ENCODE data around the gene GRIN1. TPM values are rescaled to one million over a fixed set of nuclear protein-coding genes. Genes with fewer than 3 reads are reported as not detected.
A peak's percentile ranks its signal among the peaks of the same experiment; 100 is the strongest.

GRIN1 gene
- total and polyA plus RNA-seq, 2 of the 13 experiments (the other 11 are each of a cell fraction or from before 2014, with no cell fraction given) = 0.13 TPM; not detected in 1

DNA sequence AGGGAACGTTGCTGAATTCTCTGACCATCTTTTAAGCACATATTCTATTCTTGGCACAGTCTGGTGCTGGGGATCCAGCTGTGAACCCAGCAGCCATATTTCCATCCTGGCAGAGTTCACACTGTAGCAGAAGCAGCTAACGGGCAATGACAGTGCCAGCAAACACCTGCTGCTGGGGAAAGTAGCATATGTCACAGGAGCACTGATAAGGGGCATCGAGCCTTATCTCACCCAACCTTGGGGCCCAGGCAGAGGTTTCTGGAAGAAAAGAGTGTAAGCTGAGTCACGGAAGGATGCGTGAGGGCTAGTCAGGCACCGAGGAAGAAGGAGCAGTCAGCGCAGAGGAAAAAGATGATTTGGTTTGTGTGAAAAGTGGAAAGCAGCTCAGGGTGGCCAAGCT is 67.6 kb downstream of the GRIN1 start (continued):
- TF ChIP-seq ZNF207 (IDR thresholded peaks at IDR 0.05; ENCODE audit: borderline replicate concordance) (no peak), ZNF367 (CRISPR knock-in tag; IDR thresholded peaks at IDR 0.05; ENCODE audit: borderline replicate concordance) (no peak)

- ATAC-seq = no peak
- ChIA-PET CTCF (ENCODE audit: low intra/inter-chr PET ratio, low total read pairs) (no interaction called here), POLR2A (no interaction called here)
- Histone ChIP-seq H2AFZ (ENCODE audit: low read length) (no peak overlapping the region), H3K9ac (ENCODE audit: insufficient read depth, low read depth, low read length) (no peak overlapping the region), H3K27me3 (ENCODE audit: control insufficient read depth in 1 of 2, insufficient read depth in 2 of 2, low read length in 2 of 2) (no peaks in the 10 kb centered on the region), H4K20me1 (ENCODE audit: insufficient read depth, low read length) (no peaks in the 10 kb centered on the region), H3K79me2 (ENCODE audit: insufficient read depth, low read length) (peaks cover 3% of the 10 kb centered on the region), H3K27ac (ENCODE audit: extremely low read length, insufficient read depth, low read length) (no peak overlapping the region), H3K4me3 (replicated peaks in 1 of 3; ENCODE audit: insufficient read depth in 1 of 3, low read depth in 2 of 3, low read length in 3 of 3) (no peak overlapping the region), H3K4me1 (ENCODE audit: insufficient read depth, low read length) (peaks cover 7% of the 10 kb centered on the region), H3K4me2 (ENCODE audit: low read depth, low read length) (no peak overlapping the region), H3K9me3 (ENCODE audit: low read length) (no peaks in the 10 kb centered on the region), H3K36me3 (replicated peaks in 1 of 2; ENCODE audit: control insufficient read depth in 1 of 2, insufficient read depth in 2 of 2, low read length in 2 of 2) (no peaks in the 10 kb centered on the region; a peak in 1 of 5 replicates)
- TF ChIP-seq AGO2 (optimal IDR thresholded peaks at IDR 0.05; ENCODE audit: low read depth, low read length) (peak; percentile 85), ZNF251 (CRISPR knock-in tag; IDR thresholded peaks at IDR 0.05) (no peak)
- in situ Hi-C loops (cut with HindIII; ENCODE audit: extremely low pct_ligation_motif_present, low pct_unique_long_range_greater_than_20kb) = no loop called here
- no TSS peak for BruUV-seq (replicated peaks)
- intact Hi-C loops (cut with micrococcal nuclease; ENCODE audit: unreplicated experiment) = no loop called here
- FAIRE-seq = no peak
- 93% methylated on average over 13 of the region's 13 CpGs for WGBS (ENCODE audit: low lambda C conversion rate)
- DNase-seq (ENCODE audit: low spot score) = no peak
Measured at GRCh38 chr9:137211532-137211931, 72.6 kb downstream of the GRIN1 start.

DNA sequence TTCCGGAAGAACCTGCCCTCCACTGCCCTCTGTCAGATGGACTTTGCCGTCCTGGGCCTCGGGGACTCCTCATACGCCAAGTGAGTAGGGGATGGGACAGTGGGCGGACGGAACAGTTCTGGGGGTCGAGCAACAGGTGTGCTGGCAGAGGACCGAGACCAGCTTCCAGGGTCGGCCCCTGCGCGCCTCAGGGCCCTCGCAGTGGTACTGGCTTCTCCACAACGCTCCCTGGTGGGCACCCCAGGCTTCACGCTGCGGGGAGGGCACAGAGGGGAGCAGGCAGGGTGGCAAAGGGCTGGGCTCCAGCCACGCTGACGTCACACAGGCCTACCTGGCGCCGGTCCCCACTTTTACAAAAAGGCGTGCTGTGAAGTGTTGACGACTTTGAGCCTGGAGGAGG is 73.6 kb downstream of the GRIN1 start:
- peaks cover 7% of the 10 kb centered on the region; the same call in 1 of the 2 replicates for H3K4me1 ChIP-seq (ENCODE audit: insufficient read depth, low read length)
- no peak overlapping the region for H3K4me3 ChIP-seq (replicated peaks in 1 of 3; ENCODE audit: insufficient read depth in 1 of 3, low read depth in 2 of 3, low read length in 3 of 3)
- FAIRE-seq (no peak), DNase-seq (ENCODE audit: low spot score) (no peak), ATAC-seq (no peak)
- intact Hi-C loops (cut with micrococcal nuclease; ENCODE audit: unreplicated experiment) (no loop called here), in situ Hi-C loops (cut with HindIII; ENCODE audit: extremely low pct_ligation_motif_present, low pct_unique_long_range_greater_than_20kb) (no loop called here)
- BruUV-seq (replicated peaks) = no TSS peak
- 92% methylated on average over 12 of the region's 21 CpGs for WGBS (ENCODE audit: low lambda C conversion rate)
- no peaks in the 10 kb centered on the region for H3K9me3 ChIP-seq (ENCODE audit: low read length)
- no peaks in the 10 kb centered on the region; a peak in 1 of 5 replicates for H3K36me3 ChIP-seq (replicated peaks in 1 of 2; ENCODE audit: control insufficient read depth in 1 of 2, insufficient read depth in 2 of 2, low read length in 2 of 2)
- no peaks in the 10 kb centered on the region for H3K27me3 ChIP-seq (ENCODE audit: control insufficient read depth in 1 of 2, insufficient read depth in 2 of 2, low read length in 2 of 2)
- H3K4me2 ChIP-seq (ENCODE audit: low read depth, low read length) = no peak overlapping the region
- ChIA-PET POLR2A (no interaction called here), CTCF (ENCODE audit: low intra/inter-chr PET ratio, low total read pairs) (no interaction called here)
- H3K27ac ChIP-seq (ENCODE audit: extremely low read length, insufficient read depth, low read length) = no peak overlapping the region
- no peaks in the 10 kb centered on the region for H3K79me2 ChIP-seq (ENCODE audit: insufficient read depth, low read length)
- no peak overlapping the region for H3K9ac ChIP-seq (ENCODE audit: insufficient read depth, low read depth, low read length)
- TF ChIP-seq AGO2 (optimal IDR thresholded peaks at IDR 0.05; ENCODE audit: low read depth, low read length) = peak; percentile 0
- 0 out of 2 replicates have a peak, but pooled peaks have one; percentile 74 for TF ChIP-seq HNRNPL (IDR thresholded peaks at IDR 0.05; ENCODE audit: low read depth, low read length)
- TF ChIP-seq HOXA5 (CRISPR knock-in tag; IDR thresholded peaks at IDR 0.05) = no peak
- no peak for TF ChIP-seq CENPBD1 (CRISPR knock-in tag; IDR thresholded peaks at IDR 0.05; ENCODE audit: borderline replicate concordance, low read depth)
- TF ChIP-seq CTCF (CRISPR knock-in tag; IDR thresholded peaks at IDR 0.05) = peak; percentile 22; the same call in 1 of the 2 replicates
- H4K20me1 ChIP-seq (ENCODE audit: insufficient read depth, low read length) = no peaks in the 10 kb centered on the region
- no peak overlapping the region for H2AFZ ChIP-seq (ENCODE audit: low read length)

Data from HepG2 (cell line).